8988T (cell line): ENCODE data around the gene CPNE1.
A peak's percentile ranks its signal among the peaks of the same experiment; 100 is the strongest.
"Not testable (repeated sequence)": the region's sequence is repeated elsewhere in the genome, so short reads cannot be mapped to it uniquely, and the experiment has no call there.

ENCODE experiments used
- DNase-seq: peaks from one replicate; pipeline ENCODE4 v3.0.0; 2011

Gene CPNE1

GRCh38 chr20:35664466-35665206, at the start of gene CPNE1, which contains the start of gene RBM12:
TSS of gene CPNE1 (minus strand) at chr20:35664900. CDS start at chr20:35632923, 31,977 bp downstream.
TSS of gene RBM12 (minus strand) at chr20:35664900. CDS start at chr20:35655322, 9,578 bp downstream.
- DNase-seq, result peak; percentile 90

- no peak for DNase-seq
Measured at GRCh38 chr20:35714127-35714526, 49.4 kb upstream of the CPNE1 start.

GRCh38 chr20:35713120-35713519, 48.4 kb upstream of the CPNE1 start:
- DNase-seq, result not testable (repeated sequence)

- no peak for DNase-seq
Measured at GRCh38 chr20:35711588-35712209, 47.0 kb upstream of the CPNE1 start.

- DNase-seq, result no peak
Measured at GRCh38 chr20:35710884-35711587, 46.3 kb upstream of the CPNE1 start.

- DNase-seq, result no peak
Measured at GRCh38 chr20:35710039-35710438, 45.3 kb upstream of the CPNE1 start.

GRCh38 chr20:35709259-35709658, 44.6 kb upstream of the CPNE1 start:
- no peak for DNase-seq

GRCh38 chr20:35708502-35708901, 43.8 kb upstream of the CPNE1 start:
- no peak for DNase-seq

- not testable (repeated sequence) for DNase-seq
Measured at GRCh38 chr20:35706591-35707529, 42.2 kb upstream of the CPNE1 start.

GRCh38 chr20:35705894-35706293, 41.2 kb upstream of the CPNE1 start:
- DNase-seq, result not testable (repeated sequence)

- no peak for DNase-seq
Measured at GRCh38 chr20:35704514-35705261, 40.0 kb upstream of the CPNE1 start.

- no peak for DNase-seq
Measured at GRCh38 chr20:35702824-35703695, 38.4 kb upstream of the CPNE1 start.

GRCh38 chr20:35702051-35702823, 37.5 kb upstream of the CPNE1 start:
- no peak for DNase-seq

GRCh38 chr20:35700625-35701148, 36.0 kb upstream of the CPNE1 start:
- no peak for DNase-seq

GRCh38 chr20:35699957-35700624, 35.4 kb upstream of the CPNE1 start:
- DNase-seq, result no peak

- peak; percentile 85 for DNase-seq
Measured at GRCh38 chr20:35699127-35699956, 34.6 kb upstream of the CPNE1 start, which contains the start of the genes NFS1 and ROMO1. TSS of gene NFS1 (minus strand) at chr20:35699352. CDS start at chr20:35699288, 64 bp downstream. TSS of gene ROMO1 (plus strand) at chr20:35699405. CDS start at chr20:35699633, 228 bp downstream.

- no peak for DNase-seq
Measured at GRCh38 chr20:35698298-35699126, 33.8 kb upstream of the CPNE1 start.
